H1 (cell line): ENCODE data around the gene MDC1. TPM values are rescaled to one million over a fixed set of nuclear protein-coding genes. Genes with fewer than 3 reads are reported as not detected.

Experiments used
- BACH1 ChIP-seq: IDR thresholded peaks from 2 replicates; pipeline ENCODE4 v1.6.1; 2012; ENCODE audit warnings: low read length, improper control_type of control experiment
- BRCA1 ChIP-seq: IDR thresholded peaks from 2 replicates; pipeline ENCODE4 v1.6.1; 2012; ENCODE audit warnings: low read depth, low read length, improper control_type of control experiment
- CHD7 ChIP-seq: fragments of 300-600 bp; sonication (generic); IDR thresholded peaks from 2 replicates; pipeline ENCODE4 v1.7.1; 2012; ENCODE audit warnings: low read length, moderate library complexity, mild to moderate bottlenecking, inconsistent platforms; ENCODE audit not compliant: insufficient replicate concordance
- EZH2 ChIP-seq: fragments of 200-600 bp; sonication (generic); IDR thresholded peaks from 2 replicates; pipeline ENCODE4 v1.7.1; 2012; ENCODE audit warnings: low read depth, mild to moderate bottlenecking, moderate library complexity, low read length, inconsistent platforms; ENCODE audit not compliant: severe bottlenecking
- RXRA ChIP-seq: IDR thresholded peaks from 2 replicates; pipeline ENCODE4 v1.6.1; 2011; ENCODE audit warnings: low read depth, mild to moderate bottlenecking, low read length, moderate library complexity; ENCODE audit not compliant: insufficient read depth
- SAP30 ChIP-seq: fragments of 300-600 bp; sonication (generic); IDR thresholded peaks from 2 replicates; pipeline ENCODE4 v1.7.1; 2012; ENCODE audit warnings: low read length, moderate library complexity, mild to moderate bottlenecking, inconsistent platforms; ENCODE audit not compliant: insufficient read depth, insufficient replicate concordance
- SIRT6 ChIP-seq: IDR thresholded peaks from one replicate; pipeline ENCODE4 v1.7.1; 2012; ENCODE audit warnings: low read length, inconsistent platforms
- SP4 ChIP-seq: IDR thresholded peaks from 2 replicates; pipeline ENCODE4 v1.6.1; 2012; ENCODE audit warnings: low read length, inconsistent platforms
- YY1 ChIP-seq: IDR thresholded peaks from 2 replicates; pipeline ENCODE4 v1.6.1; 2011; ENCODE audit warnings: low read depth, mild to moderate bottlenecking, low read length
- ZNF274 ChIP-seq: IDR thresholded peaks from 2 replicates; pipeline ENCODE4 v1.7.0; 2012; ENCODE audit warnings: low read length, borderline replicate concordance; ENCODE audit errors: extremely low read depth
- polyA plus RNA-seq, 7 experiments: library from polyadenylated mRNA; depleted of rRNA in 3 of 7; stranded (reverse) in 5 of 7; unstranded in 2 of 7; fragments of >200 nt in 5 of 7; fragments of 200-250 nt in 2 of 7; gene quantifications; 1 replicate in 5 of 7; 2 replicates in 1 of 7; 4 replicates in 1 of 7; pipeline versions ENCODE4 v1.2.1 to v1.2.3, GENCODE V29; 2011 to 2013; ENCODE audit warnings: missing spikeins in 2 of 7, mixed read lengths in 2 of 7
- total RNA-seq: library from RNA; stranded (reverse); fragmentation: NEBNext Ultra II Directional; extraction: Animal tissue kit (Norgen Biotek cat#: 25700); gene quantifications from 2 replicates; pipeline ENCODE4 v1.2.1, GENCODE V29; 2021

Gene MDC1
- total and polyA plus RNA-seq, 2 of the 8 experiments (the other 6 are each of a cell fraction or from before 2014, with no cell fraction given) = 29.9 to 81.1 TPM

DNA sequence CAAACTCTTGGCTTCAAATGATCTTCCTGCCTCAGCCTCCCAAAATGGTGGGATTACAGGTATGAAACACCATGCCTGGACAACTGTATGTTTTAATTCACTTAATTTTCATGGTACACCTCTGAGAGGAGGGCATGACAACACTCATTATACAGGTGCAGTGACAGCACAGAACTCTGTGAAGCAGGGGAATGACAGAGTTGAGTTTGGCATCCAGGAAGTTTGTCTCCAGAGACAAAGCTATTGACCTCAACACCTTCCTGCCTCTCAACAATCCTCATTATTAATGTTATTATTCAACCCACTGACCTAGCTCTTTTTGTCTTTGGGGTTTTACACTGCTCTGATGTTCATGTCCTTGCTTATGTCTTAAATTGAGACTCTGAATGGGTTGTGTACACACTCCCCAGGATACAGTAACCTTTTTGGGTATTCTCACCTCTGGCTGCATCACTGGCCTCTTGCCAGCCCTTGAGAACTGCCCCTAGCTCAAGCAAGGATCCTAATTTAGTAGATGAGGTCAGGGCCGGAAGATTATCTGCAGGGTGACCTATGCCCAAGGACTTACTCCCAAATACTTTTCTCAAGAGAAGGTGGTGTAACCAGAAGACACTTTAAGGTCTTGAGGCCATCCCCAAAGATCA is 40.3 kb upstream of the MDC1 start (continued):
- TF ChIP-seq CHD7 (no peak), SIRT6 (no peak), ZNF274 (no peak), SAP30 (no peak), YY1 (no peak), EZH2 (no peak), BRCA1 (no peak), SP4 (no peak), RXRA (no peak), BACH1 (no peak)
